ENCODE data around the gene OTOP1.
"Not testable (repeated sequence)": the region's sequence is repeated elsewhere in the genome, so short reads cannot be mapped to it uniquely, and the experiment has no call there.

Gene OTOP1

DNA sequence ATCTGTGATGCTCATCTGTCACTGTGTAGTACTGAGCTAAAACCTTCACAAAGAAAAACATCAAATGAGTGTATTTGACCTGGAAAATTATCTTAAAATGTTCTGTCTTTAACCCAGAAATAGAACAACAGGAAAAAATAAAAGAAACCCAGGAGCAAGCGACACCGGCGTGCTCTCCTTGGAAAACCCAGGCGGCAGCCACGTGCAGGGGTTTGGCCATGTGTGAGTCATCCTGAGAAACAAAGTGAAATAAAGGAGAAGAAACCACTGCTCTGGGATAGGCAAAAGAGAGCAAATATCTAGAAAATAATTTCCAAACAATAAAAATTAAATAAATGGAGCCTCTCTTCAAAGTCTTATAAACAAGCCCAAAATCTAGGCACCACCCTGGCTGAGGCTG, 41.3 kb upstream of the OTOP1 start:
- TF ChIP-seq, protein P1, sequence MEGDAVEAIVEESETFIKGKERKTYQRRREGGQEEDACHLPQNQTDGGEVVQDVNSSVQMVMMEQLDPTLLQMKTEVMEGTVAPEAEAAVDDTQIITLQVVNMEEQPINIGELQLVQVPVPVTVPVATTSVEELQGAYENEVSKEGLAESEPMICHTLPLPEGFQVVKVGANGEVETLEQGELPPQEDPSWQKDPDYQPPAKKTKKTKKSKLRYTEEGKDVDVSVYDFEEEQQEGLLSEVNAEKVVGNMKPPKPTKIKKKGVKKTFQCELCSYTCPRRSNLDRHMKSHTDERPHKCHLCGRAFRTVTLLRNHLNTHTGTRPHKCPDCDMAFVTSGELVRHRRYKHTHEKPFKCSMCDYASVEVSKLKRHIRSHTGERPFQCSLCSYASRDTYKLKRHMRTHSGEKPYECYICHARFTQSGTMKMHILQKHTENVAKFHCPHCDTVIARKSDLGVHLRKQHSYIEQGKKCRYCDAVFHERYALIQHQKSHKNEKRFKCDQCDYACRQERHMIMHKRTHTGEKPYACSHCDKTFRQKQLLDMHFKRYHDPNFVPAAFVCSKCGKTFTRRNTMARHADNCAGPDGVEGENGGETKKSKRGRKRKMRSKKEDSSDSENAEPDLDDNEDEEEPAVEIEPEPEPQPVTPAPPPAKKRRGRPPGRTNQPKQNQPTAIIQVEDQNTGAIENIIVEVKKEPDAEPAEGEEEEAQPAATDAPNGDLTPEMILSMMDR (IDR thresholded peaks at IDR 0.05; ENCODE audit: extremely low read depth, missing control alignments), result no peak
- no peak for DNase-seq (ENCODE audit: low spot score)

DNA sequence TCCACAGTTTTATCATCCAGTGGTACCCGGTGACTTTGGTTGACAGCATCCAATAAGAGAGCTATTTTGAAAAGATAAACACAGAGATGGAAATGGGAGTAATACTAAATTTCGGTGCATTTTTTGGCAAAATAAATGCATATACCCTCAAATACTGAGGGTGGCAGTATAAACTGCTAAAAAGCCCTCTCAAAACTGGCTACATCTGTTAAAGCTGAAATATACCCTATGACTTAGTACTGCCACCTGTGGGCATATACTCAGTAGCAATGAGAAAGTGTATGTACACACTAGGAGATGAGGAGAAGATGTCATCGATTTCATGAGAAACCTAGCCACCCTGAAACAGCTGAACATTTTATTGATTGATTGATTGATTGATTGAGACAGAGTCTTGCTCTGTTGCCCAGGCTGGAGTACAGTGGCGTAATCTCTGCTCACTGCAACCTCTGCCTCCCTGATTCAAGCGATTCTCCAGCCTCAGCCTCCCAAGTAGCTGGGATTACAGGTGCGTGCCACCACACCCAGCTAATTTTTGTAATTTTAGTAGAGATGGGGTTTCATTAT, 33.5 kb upstream of the OTOP1 start:
- peak; percentile 36 for DNase-seq (ENCODE audit: low spot score)
- TF ChIP-seq, protein P1 (IDR thresholded peaks at IDR 0.05; ENCODE audit: extremely low read depth, missing control alignments), result no peak

DNA sequence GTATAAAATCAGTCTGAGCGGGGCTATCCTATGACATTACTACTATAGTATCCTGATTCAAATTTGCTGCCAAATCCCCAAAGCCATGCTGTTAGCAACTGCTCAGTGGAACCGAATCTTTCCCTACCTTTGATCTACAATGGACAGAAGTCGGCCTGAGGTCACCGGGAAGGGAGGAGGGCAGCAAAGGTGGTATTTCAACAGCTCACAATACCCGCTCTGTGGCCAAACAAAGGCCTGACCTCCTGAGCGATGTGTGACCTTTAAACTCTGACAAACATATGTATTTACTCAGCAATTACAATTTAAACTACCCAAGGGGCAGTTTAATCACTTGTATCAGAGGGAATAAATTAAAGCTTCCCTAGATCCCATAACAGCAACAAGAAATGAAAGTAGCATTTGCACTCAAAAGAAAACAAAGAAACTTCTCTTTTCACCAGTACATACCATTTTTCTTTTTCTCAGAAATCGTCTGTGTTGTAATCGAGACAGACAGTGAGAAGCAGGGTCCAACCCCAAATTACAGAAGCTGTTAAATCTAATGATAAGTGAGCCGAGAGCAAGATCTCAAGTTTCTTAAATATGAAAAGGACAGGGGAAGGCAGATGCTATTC, 32.9 kb upstream of the OTOP1 start:
- TF ChIP-seq, protein P1 (IDR thresholded peaks at IDR 0.05; ENCODE audit: extremely low read depth, missing control alignments), result no peak
- DNase-seq (ENCODE audit: low spot score), result no peak

DNA sequence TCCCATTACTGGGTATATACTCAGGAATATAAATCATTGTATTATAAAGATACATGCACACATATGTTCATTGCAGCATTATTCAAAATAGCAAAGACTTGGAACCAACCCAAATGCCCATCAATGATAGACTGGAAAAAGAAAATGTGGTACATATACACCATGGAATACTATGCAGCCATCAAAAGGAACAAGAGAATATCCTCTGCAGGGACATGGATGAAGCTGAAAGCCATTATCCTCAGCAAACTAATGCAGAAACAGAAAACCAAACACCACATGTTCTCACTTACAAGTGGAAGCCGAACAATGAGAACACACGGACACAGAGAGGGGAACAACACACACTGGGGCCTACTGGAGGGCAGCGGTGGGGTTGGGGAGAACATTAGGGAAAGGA, 31.0 kb upstream of the OTOP1 start:
- not testable (repeated sequence) for DNase-seq (ENCODE audit: low spot score)

DNA sequence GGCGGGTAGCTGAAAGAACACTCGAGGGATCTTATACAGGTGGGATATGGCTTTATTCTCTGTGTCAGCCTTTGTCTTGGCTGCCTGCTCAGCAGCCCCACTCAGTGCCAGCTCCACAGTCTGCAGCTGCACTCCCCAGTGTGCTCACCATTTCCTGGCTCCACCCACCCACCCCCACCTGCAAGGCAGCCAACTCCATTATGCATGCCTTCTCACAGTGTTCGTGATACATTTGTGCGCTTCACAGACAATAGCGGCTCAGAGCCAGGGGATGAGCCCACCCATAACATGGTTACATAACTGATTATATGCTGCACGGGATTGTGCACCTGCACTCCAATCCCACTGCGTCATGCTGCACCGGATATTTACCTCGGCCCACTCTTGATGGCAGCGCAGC, 30.1 kb upstream of the OTOP1 start:
- TF ChIP-seq, protein P1 (IDR thresholded peaks at IDR 0.05; ENCODE audit: extremely low read depth, missing control alignments), result no peak
- DNase-seq (ENCODE audit: low spot score), result no peak

DNA sequence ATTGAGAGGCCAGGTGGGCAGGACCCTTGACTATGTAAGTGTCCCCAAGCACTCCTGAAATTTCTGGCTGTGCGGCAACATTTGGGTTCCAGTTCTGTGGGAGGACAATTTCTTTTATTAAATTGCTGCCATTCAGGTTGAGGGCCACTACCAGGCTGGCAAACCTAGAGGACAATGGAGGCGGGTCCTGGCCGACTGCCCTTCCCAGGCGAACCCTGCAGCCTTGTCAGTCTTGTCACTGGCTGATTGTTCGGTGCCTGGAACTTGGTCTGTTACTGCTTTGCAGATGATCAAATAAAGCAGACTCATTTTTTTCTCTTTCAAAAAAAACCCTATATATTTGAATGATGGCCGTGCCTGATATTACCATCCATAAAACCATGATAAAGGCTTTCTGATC, 27.9 kb upstream of the OTOP1 start:
- TF ChIP-seq, protein P1 (IDR thresholded peaks at IDR 0.05; ENCODE audit: extremely low read depth, missing control alignments), result no peak
- DNase-seq (ENCODE audit: low spot score), result no peak

DNA sequence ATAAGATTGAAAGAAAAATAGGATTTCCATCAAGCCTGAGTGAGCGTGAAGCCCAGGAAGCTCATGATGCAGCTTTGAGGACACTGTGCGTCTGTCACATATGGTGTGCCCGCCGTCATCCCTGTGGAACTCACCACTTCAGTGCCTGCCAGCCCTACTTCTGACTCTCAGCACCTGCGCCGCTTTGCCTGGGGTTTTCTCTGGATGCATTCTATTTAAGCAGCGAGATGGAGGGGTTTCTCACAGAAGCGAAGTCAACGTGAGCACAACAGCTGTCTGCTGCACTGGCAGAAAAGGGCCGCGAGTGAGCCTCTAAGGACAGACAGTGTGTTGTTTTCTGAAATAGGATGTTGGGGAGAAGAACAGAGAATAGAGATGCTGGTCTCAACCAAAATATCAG, 27.5 kb upstream of the OTOP1 start:
- TF ChIP-seq, protein P1 (IDR thresholded peaks at IDR 0.05; ENCODE audit: extremely low read depth, missing control alignments), result no peak
- no peak for DNase-seq (ENCODE audit: low spot score)

DNA sequence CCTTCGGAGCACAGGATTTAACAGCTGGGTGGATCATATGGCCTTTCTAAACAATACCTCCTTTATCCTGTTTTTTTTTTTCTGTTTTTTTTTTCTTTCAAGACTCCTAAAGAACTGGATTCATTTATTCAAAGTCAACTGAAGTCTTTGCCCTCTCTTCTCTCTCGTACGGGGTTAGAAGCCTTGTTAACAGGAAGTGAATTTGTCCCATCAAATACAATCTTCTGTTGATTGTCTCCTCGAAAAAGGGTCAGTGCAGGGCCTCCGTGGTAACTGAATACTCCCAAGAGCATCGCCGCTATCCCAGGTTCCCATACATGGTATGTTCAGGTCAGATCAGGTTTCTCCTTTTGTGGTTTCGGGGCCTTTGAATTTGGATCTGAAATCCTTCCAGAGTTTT, 23.1 kb upstream of the OTOP1 start:
- DNase-seq (ENCODE audit: low spot score), result no peak
- TF ChIP-seq, protein P1 (IDR thresholded peaks at IDR 0.05; ENCODE audit: extremely low read depth, missing control alignments), result no peak

DNA sequence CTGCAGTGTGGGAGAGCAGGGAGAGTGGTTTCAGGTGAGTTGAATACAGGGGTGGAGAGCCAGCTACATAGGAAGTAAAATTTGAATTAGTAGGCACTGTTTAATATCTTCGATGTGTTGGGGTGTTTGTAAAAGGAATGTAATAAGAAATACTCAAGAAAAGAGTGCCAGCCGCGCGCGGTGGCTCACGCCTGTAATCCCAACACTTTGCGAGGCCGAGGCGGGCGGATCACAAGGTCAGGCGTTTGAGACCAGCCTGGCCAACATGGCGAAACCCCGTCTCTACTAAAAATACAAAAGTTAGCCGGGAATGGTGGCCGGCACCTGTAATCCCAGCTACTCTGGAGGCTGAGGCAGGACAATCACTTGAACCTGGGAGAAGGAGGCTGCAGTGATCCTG, 22.6 kb upstream of the OTOP1 start:
- DNase-seq (ENCODE audit: low spot score), result not testable (repeated sequence)
